C4-2B (cell line): ENCODE data around the gene ZNF618.

Experiments used
- CTCF ChIP-seq: fragments of 450-650 bp; conservative IDR thresholded peaks from 2 replicates; pipeline ENCODE4 v1.5.1; 2017; ENCODE audit warnings: mild to moderate bottlenecking
- ZFX ChIP-seq: fragments of 450-650 bp; IDR thresholded peaks from 2 replicates; pipeline ENCODE4 v1.6.1; 2017

GRCh38 chr9:114065304-114065703, 189.2 kb downstream of the ZNF618 start:
- TF ChIP-seq CTCF = no peak
- no peak for TF ChIP-seq ZFX
